ENCODE results near the gene DIP2C.
"Not testable (repeated sequence)": the region's sequence is repeated elsewhere in the genome, so short reads cannot be mapped to it uniquely, and the experiment has no call there.

The DIP2C gene

DNA sequence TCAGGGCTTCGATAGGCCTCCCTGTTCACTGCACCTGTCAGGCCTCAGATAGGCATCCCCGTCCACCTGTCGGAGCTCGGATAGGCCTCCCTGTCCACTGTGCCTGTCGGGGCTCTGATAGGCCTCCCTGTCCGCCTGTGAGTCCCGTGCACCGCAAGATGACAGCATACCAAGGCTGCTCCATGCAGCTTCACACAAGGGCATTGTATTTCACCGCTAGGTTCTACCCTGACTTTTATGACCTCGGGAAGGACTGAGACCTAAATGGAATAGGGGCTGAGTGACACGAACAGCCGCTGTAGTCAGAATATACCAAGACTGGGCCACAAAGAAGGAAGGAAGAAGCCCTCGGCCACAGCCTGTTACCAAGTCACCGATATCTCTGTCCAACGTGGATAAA lies 271.2 kb downstream of the DIP2C start:
- no peak for DNase-seq (ENCODE audit: low read depth in 3 of 3)

GRCh38 chr10:416091-416515 lies 273.4 kb downstream of the DIP2C start:
- DNase-seq (ENCODE audit: low read depth in 3 of 3): no peak

GRCh38 chr10:413662-414071 lies 275.8 kb downstream of the DIP2C start:
- DNase-seq (ENCODE audit: low read depth in 3 of 3): no peak

DNA sequence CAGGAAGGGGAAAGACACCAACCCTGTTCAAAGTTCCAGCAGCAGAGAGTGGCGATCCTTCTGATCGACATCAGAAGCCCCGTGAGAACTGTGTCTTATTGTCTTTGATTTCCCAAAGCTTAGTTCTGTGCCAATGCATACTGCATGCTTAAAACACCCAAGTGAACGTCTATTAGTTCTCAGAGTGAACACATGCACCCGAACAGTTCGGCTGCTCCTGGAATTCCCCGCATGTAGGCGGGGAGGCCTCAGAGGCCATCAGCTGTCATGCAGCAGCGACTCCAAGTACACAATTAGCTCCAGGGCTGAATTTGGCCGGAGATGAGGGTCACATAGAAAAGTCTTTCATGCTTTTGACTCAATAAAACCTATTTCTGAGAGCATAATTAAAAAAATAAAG lies 277.4 kb downstream of the DIP2C start:
- DNase-seq (ENCODE audit: low read depth in 3 of 3): no peak

GRCh38 chr10:411603-412002 lies 277.9 kb downstream of the DIP2C start:
- DNase-seq (ENCODE audit: low read depth in 3 of 3): no peak

GRCh38 chr10:409408-410040 lies 279.9 kb downstream of the DIP2C start:
- DNase-seq (ENCODE audit: low read depth in 3 of 3): no peak

DNA sequence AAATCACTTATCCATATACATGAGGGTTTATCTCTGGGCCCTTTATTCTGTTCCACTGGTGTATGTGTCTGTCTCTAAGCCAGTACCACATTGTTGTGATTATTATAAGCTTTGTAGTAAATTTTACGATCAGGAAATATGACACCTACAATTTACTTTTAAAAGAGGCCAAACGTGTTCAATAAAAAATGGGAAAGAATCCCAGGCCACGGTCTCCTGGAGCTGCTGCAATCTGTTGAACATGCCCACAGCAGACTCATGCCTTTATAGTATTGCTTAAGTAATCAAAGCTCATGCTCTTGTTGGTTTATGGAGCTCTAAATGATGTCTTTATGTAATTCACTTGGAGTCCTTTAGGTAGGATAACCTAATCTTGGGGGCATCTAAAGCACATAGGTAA lies 281.2 kb downstream of the DIP2C start:
- DNase-seq (ENCODE audit: low read depth in 3 of 3): no peak

GRCh38 chr10:406976-407375 lies 282.5 kb downstream of the DIP2C start:
- no peak for DNase-seq (ENCODE audit: low read depth in 3 of 3)

GRCh38 chr10:405648-406047 lies 283.8 kb downstream of the DIP2C start:
- no peak for DNase-seq (ENCODE audit: low read depth in 3 of 3)

DNA sequence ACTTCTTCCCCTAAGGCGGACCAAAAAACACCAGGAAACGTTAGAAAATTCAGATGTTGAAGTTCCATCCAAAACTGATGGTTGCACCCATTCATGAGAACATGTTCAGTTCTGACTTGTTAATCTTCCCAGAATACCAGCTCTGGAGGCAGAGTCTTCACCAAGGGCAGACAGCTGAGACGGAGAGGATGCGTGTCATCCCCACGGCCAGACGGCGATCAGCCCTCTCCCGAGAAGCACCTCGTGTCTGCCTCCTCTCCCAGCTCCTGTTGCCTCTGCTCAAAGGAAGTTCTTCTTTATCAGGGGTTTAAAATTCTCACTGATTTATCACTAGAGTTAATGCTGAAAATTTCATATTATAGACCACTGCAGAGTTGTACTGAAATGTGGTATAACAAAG lies 284.5 kb downstream of the DIP2C start:
- DNase-seq (ENCODE audit: low read depth in 3 of 3): no peak

DNA sequence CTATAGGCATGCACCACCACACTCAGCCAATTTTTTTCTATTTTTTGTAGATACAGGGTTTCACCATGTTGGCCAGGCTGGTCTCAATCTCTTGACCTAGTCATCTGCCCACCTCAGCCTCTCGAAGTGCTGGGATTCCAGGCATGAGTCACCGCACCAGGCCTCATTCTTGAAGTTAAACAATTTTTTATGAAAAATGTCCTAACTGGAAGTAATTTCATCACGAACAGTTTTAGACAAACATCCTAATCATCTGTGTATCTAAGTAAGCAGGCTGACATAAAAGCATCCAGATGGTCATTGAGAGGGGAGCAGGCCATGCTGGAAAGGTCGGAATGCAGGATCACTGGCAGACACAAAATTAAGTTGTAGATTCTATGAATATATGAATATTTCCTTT lies 285.1 kb downstream of the DIP2C start:
- no peak for DNase-seq (ENCODE audit: low read depth in 3 of 3)

- DNase-seq (ENCODE audit: low read depth in 3 of 3): no peak
These were observed 290.5 kb downstream of the DIP2C start for GRCh38 chr10:398954-399353.

- DNase-seq (ENCODE audit: low read depth in 3 of 3): no peak
These were observed 292.0 kb downstream of the DIP2C start for GRCh38 chr10:397321-398068.

GRCh38 chr10:396535-397220 lies 292.8 kb downstream of the DIP2C start:
- DNase-seq (ENCODE audit: low read depth in 3 of 3): no peak

GRCh38 chr10:396107-396506 lies 293.4 kb downstream of the DIP2C start:
- DNase-seq (ENCODE audit: low read depth in 3 of 3): no peak

DNA sequence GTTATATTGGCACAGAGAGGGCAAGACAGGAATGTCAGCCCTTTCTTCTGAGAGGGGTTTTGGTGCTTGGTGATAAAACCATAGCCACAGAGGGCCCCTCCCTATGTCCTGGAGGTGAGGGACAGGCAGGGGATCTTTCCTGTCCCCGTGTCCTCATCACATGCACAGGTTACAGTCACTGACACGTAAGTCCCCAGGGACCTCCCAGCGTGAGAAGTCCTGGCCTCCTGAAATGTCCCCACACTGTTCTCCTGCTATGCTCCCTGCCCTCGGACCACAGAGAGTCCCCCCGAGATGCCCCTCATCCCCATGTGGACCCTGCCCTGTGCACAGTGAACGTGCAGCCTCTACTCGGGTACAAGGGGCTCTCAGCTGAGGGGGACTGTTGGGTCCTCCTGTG lies 293.8 kb downstream of the DIP2C start:
- DNase-seq (ENCODE audit: low read depth in 3 of 3): no peak

GRCh38 chr10:394439-395101 lies 294.9 kb downstream of the DIP2C start:
- DNase-seq (ENCODE audit: low read depth in 3 of 3): not testable (repeated sequence)

DNA sequence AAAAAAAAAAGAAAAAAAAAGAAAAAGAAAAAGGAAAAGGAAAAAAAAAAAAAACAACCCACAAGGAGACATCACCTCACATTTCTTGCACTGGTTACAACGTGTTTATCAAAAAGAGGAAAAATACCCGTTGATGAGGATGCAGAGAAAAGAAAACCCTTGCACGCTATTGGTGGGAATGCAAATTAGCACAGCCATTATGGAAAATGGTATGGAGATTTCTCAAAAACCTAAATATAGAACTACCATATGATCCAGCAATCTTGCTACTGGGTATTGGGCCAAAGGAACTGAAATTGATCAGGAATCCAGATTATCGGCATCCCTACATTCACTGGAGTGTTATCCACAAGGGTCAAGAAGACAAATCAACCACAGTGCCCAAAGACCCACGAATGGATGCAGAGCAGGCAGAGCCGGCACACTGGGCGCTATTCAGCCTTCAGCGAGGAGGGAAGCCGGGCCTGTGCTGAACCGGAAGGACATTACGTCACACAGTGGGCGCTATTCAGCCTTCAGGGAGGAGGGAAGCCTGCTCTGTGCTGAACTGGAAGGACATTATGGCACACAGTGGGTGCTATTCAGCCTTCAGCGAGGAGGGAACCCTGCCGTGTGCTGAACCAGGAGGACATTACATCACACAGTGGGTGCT lies 295.6 kb downstream of the DIP2C start:
- DNase-seq (ENCODE audit: low read depth in 3 of 3): no peak

DNA sequence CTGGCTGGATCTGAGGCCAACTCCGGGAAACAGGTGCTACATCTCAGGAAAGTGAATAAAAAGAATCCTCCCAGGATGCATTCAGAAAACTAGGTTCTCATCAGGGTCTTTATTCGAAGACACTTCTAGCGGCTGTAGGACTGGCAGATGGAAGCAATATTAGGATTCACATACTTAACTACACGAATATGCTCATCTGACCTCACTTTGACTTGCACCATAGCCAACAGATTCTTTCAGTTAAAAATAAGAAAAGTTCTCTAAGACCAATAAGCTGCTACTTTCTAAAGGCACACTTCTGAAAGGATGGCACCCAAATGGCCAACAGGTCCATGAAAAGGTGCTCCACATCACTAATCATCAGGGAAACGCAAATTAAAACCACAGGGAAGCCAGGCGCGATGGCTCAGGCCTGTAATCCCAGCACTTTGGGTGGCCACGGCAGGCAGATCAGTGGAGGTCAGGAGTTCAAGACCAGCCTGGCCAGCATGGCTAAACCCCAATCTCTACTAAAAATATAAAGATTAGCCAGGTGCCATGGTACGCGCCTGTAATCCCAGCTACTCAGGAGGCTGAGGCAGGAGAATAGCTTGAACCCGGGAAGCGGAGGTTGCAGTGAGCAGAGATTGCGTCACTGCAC lies 296.2 kb downstream of the DIP2C start:
- no peak for DNase-seq (ENCODE audit: low read depth in 3 of 3)

DNA sequence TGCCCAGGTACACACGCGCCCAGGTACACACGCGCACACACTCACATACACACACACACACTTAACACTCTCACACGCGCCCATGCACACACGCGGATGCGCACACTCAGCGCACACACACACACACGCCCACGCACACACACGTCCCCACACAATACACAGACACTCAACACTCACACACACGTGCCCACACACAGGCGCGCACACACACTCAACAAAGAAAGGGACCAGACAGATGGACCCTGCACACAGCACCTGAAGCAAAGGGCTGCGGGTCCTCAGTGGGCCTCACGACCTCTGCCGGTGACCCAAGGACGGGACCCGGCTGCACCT lies 296.8 kb downstream of the DIP2C start:
- DNase-seq (ENCODE audit: low read depth in 3 of 3): no peak

- no peak for DNase-seq (ENCODE audit: low read depth in 3 of 3)
These were observed 297.4 kb downstream of the DIP2C start for GRCh38 chr10:391847-392704.
